GM18861 (cell line): ENCODE results near the gene GTPBP3.
"Not testable (repeated sequence)": the region's sequence is repeated elsewhere in the genome, so short reads cannot be mapped to it uniquely, and the experiment has no call there.

Experiments
- ATAC-seq: cut with Tn5 transposase; IDR thresholded peaks from one replicate; pipeline ENCODE4 v1.9.1; 2021; ENCODE audit not compliant: unreplicated experiment

GTPBP3 gene

DNA sequence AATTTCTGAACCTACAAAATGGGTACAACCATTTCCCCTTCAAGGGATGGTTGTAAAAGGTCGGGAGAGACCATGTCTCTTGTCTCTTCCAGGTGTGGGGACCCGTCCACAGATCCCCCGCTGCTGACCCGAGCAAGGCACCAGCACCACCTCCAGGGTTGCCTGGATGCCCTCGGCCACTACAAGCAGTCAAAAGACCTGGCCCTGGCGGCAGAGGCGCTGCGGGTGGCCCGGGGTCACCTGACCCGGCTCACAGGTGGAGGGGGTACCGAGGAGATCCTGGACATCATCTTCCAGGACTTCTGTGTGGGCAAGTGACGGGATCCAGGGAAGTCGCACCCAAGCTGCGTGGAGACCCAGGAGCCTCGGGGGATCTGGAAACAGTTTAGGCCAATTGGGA, 4.0 kb downstream of the GTPBP3 start:
- no peak for ATAC-seq

GRCh38 chr19:17341845-17342244, 4.5 kb downstream of the GTPBP3 start:
- no peak for ATAC-seq

GRCh38 chr19:17346109-17346671, 8.8 kb downstream of the GTPBP3 start:
- ATAC-seq: no peak

GRCh38 chr19:17347361-17347760, 10.0 kb downstream of the GTPBP3 start:
- no peak for ATAC-seq

- no peak for ATAC-seq
Observed at GRCh38 chr19:17347877-17348276, 10.5 kb downstream of the GTPBP3 start.

- ATAC-seq: no peak
Observed at GRCh38 chr19:17348700-17349099, 11.3 kb downstream of the GTPBP3 start.

DNA sequence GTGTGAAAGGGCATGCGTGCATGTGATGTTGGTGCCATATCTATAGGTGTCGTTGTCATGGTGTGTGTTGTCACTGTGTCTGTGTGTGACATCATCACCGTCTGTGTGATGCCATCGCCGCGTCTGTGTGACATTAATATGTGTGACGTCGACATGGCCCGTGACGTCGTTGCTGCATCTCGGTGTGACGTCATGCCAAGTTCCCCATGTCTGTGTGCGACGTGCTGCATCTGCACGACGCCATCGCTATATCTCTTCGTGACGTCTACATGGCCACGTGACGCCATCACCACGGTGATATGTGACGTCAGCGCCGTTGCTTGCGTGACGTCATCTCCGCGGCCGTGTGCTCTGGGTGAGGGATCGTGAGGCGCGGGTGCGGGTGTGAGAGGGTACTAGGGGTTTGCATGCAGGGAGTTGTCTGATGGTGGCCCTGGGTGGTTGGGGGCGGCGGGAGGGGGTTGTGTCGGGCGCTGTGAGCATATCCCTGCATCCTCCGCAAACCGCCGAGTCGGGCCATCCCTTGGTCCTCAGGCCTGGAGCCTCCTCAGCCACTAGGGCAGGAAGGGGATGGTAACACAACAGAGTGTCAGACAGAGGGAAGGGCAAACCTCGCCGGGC, 14.6 kb downstream of the GTPBP3 start:
- no peak for ATAC-seq

DNA sequence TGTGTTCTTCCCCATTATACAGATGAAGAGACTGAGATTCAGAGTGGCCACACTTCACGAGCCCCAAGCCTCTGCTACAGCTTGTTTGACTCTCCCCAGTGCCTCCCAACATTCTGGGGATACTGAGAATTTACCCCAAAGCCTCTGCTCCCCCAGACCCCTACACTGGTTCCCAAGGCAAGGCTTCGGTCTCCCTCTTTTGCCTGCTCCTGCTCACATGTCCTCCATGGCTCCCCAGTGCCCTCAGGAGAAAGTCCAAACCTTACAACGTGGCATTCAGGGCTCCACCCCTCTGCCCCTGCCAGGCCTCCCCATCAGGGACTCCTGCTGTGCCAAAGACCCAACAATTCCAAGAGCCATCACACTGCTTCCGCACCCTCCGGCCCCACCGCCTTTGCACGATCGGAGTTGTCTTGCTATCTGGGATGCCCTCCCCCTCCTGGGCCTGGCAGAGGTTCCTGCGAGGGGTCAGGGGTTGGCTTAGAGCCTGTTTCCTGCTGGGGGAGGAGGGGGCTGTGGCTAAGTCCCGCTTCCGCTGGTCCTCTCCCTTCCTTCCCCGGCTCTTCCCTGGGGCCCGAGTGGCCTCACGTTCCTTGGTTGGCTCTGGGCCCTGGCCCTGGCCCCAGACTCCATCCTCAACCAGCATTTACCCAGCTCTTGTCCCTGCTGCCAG, 15.4 kb downstream of the GTPBP3 start:
- ATAC-seq: no peak

- no peak for ATAC-seq
Observed at GRCh38 chr19:17353386-17353785, 16.0 kb downstream of the GTPBP3 start.

- ATAC-seq: no peak
Observed at GRCh38 chr19:17357078-17357666, 19.8 kb downstream of the GTPBP3 start.

DNA sequence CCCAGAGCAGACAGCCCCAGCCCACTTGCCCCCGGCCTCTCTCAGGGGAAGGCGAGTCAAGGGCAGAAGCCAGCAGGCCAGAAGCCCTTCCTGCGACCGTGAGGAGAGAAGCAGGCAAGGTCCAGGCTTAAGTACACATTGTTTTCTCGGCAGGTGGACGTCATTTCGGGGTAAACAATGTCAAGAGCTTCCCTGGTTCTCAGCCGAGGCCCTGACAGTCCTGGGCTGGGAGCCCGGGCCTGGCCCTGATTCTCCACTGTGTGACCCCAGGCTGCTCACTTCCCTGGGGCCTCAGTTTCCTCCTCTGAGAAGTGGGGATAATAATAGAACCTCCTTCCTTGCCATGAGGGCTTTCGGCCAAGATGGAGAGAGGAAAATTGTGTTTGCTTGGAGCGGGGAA, 20.4 kb downstream of the GTPBP3 start:
- ATAC-seq: no peak

DNA sequence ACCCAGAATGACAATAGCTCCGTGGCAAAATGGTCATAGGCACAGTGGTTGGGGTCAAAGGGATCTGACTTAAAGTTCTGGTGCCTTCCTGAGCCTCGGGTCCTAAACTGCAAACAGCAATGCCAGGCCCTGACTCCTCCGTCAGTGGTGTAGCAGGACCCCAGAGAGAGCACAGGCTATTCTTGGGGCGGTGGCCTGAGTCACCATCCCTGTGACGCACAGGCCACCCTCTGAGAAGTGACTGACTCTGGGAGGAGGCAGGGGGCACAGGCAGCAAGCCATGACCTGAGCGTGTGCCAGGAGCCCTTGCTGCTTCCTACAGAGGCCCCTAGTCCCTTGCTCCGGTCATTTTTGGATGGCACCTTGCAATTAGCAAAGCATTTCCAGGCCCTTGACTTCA, 21.0 kb downstream of the GTPBP3 start:
- ATAC-seq: no peak

- ATAC-seq: no peak
Observed at GRCh38 chr19:17359905-17360800, 22.8 kb downstream of the GTPBP3 start.

GRCh38 chr19:17363852-17364605, 26.7 kb downstream of the GTPBP3 start:
- ATAC-seq: not testable (repeated sequence)

DNA sequence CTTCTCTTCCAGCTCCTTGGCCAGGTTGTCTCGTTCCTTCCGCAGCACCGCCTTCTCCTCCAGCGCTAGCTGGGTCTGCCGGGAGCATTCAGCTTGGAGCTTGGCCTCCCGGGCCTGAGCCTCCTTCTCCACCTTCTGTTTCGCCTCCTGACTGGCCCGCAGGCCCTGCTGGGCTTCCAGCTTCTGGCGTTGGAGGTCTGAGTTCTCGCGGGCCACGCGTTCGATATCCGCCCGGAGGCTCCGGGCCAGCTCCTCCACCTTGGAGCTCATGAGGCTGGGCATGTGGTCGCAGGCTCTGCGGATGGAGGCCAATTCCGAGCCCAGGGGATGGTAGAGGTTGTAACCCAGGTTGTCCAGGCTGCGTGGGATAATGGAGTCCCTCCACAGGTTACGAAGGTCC, 28.0 kb downstream of the GTPBP3 start:
- ATAC-seq: no peak

DNA sequence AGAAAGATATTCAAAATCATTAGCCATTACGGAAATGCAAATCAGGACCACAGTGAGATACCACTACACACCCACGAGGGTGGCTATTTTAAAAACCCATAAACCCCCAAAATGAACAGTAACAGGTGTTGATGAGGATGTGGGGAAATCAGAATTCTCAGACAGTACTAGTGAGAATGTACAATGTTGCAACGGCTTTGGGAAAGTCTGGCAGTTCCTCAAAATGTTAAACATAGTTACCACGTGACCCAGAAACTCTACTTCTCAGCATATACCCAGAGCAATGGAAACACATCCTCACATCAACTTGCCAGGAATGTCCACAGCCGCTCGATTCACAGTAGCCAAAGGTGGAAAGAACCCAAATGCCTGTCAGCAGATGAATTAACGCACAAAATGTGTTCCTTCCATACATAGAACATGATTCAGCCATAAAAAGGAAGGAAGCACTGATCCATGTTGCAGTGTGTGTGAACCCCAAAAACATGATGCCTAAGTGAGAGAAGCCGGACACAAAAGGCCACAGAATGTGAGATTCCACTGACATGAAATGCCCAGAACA, 32.8 kb downstream of the GTPBP3 start:
- ATAC-seq: peak; percentile 87

- ATAC-seq: no peak
Observed at GRCh38 chr19:17376935-17377600, 39.7 kb downstream of the GTPBP3 start, which contains the start of gene PLVAP. TSS of gene PLVAP (minus strand) at chr19:17377342. CDS start at chr19:17377288, 54 bp downstream.

DNA sequence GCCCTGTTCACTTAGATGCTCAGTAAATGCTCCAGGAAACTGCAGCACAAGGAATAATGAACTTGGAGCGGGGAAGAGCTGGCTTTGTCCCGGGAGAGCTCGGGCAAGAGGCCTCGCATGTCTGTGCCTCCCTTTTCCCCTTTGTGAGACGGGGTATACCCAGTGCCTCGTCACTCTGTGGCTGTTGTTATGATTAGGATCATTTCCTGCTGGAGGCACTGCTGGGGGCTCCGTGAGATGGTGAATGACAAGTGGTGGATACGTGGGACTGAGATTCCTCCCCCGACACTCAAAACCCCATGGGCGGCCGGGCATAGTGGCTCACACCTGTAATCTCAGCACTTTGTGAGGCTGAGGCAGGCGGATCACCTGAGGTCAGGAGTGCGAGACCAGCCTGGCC, 40.9 kb downstream of the GTPBP3 start:
- no peak for ATAC-seq

- ATAC-seq: no peak
Observed at GRCh38 chr19:17379221-17379631, 41.9 kb downstream of the GTPBP3 start.
